GM21381 (cell line): ENCODE results near the gene PHF21B.
"Not testable (repeated sequence)": the region's sequence is repeated elsewhere in the genome, so short reads cannot be mapped to it uniquely, and the experiment has no call there.

Experiments used
- ATAC-seq: cut with Tn5 transposase; IDR thresholded peaks from one replicate; pipeline ENCODE4 v1.9.1; 2021; ENCODE audit warnings: mild to moderate bottlenecking, moderate library complexity; ENCODE audit not compliant: unreplicated experiment

The PHF21B gene

GRCh38 chr22:44921766-44922165, 88.0 kb downstream of the PHF21B start:
- ATAC-seq = not testable (repeated sequence)

DNA sequence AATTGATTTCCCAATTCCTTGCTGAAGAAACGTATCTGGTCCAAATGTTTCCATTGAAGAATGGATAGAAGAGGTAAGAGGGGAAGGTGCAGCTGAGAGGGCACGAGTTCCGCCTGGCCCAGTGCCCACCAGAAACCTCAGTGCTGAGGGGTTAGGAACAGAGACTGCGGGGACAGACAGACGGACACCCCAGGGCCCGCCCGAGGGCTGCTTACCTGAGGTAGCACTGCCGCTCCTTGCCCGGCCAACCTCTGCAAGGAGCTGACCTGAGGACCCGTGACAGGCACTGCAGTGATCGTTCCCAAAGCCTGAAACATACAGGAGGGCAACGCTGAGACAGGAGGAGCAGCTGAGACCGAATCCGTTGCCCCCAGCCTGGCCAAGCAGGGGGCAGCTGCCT, 89.6 kb downstream of the PHF21B start:
- ATAC-seq = no peak

GRCh38 chr22:44919691-44920090, 90.1 kb downstream of the PHF21B start:
- ATAC-seq = no peak

GRCh38 chr22:44918925-44919392, 90.8 kb downstream of the PHF21B start:
- ATAC-seq = no peak

DNA sequence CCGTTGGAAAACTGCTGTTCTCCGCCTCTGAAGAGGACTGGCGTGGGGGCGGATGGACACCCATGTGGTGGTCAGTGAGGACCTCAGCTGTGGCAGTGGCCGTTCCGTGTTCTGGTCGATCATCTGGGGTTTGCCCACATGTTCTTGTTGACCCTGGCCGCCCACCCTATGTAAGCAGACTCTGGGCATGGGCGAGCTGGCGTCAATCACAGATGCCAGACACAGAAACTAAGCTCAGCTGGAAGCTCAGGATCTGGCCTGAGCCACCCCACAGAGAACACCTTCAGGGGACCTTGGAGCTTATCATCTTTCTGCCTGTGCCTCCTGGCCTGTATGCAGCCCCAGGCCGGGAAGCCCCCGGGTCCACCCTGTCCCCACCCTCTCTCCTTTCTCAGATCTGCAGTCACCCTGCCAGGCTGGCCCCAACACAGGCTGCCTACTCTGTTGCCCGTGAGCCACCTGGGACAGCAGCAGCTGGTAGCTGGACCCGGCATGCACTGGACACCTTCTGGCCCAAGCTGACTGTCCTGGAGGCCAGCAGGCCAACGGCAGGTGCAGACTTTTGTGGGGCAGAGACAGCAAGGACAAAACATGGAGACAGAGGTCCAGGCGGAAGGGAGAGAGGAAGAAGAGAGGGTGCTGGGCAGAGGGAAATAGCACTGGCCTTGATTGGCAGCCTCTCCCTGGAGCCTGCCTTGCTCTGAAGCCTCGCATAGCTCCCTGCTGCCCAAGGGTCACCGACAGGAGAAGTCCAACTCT, 91.5 kb downstream of the PHF21B start:
- ATAC-seq = no peak

GRCh38 chr22:44917372-44918165, 92.2 kb downstream of the PHF21B start:
- ATAC-seq = no peak

DNA sequence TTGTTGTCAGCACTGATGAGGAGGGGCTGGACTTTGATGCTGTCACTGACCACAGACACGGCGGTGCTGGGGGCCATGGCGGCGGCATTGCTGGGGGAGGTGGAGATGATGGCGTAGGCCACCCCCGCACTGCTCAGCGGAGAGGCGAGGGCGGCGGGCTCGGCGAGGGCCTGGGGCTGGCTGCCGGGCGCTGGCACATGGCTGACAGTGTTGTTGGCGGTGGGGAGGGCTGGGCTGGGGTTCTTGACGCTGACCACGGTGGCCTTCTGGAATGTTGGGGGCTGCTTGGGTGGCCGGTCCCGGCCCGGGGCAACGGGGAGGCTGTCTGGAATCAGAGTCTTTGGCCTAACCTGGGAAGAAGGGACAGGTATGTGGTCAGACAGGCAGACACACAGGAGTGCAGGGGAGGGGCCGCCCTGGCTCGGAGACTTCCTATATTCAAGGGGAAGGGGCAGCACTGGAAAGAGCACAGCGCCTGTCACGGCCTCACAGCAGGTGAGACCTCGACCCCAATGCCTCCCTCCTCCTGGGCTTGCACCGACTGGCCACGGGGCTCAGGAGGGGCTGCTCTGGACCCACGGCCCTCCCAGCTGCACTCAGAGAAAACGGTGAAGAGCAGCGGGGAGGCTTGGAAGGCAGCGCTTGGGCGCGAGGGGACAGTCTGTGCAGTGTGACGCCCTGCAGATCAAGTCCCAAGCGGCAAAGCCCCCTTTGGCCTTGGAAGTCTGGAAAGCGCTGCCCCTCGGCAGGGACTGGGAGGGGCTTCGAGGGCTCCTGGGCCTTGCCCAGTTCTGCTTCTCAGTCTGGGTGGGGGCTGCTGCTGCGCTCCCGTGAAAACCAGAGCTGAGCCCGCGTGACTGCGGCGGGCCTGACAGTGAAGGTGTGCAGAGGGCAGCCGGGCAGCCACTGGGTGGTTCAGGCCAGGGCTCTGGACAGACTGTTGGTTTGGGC, 93.2 kb downstream of the PHF21B start:
- no peak for ATAC-seq

DNA sequence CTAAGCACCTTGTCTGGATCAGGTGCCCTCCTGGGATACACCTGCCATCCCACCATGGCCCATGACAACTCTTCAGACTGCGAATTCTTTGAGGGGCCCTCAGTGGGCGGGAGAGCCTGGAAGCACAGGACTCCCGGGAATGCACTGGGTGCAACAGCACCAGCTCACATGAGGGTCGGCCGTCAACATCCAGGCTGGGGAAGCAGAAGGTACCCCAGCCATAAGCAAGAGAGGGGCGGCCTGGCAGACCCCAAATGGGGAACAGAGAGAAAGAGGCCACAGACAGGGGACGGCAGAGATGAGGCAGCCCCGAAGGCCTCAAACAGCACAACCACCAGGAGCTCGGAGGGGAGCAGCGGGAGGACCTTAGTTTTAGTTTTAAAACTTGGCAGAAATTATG, 94.4 kb downstream of the PHF21B start:
- ATAC-seq = no peak

DNA sequence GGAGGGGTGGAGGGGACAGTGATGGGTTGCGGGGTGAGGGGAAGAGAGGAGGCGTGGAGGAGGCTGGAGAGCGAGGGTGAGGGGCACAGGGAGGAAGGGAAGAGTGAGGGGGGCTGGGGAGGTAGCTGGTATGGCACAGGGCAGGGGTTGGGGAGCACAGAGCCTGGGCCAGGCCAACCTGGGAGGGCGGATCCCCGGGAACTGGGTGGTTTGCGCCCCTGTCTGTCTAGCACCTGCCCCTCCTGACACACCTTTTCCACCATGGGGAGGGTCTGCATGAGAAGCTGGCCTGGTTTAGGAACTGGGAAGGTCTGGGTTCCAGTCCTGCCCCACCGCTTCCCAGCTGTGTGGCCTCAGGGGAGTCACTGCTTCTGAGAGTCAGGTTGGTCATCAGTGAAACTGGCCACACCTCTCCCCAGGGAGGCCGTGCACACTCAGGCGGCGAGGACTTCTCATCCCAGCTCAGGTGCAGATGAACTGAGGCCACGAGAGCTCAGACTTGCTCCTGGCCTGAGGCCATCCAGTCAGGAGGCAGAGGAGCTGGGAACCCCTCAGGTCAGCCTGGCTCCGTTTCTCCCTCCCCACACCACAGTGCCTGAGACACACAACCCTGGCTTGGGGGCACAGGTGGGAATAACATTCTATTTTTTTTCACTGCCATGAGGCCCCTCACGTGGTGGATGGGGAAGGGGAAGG, 95.6 kb downstream of the PHF21B start:
- no peak for ATAC-seq

GRCh38 chr22:44913198-44913983, 96.4 kb downstream of the PHF21B start:
- ATAC-seq = no peak

GRCh38 chr22:44909241-44909640, 100.6 kb downstream of the PHF21B start:
- no peak for ATAC-seq

DNA sequence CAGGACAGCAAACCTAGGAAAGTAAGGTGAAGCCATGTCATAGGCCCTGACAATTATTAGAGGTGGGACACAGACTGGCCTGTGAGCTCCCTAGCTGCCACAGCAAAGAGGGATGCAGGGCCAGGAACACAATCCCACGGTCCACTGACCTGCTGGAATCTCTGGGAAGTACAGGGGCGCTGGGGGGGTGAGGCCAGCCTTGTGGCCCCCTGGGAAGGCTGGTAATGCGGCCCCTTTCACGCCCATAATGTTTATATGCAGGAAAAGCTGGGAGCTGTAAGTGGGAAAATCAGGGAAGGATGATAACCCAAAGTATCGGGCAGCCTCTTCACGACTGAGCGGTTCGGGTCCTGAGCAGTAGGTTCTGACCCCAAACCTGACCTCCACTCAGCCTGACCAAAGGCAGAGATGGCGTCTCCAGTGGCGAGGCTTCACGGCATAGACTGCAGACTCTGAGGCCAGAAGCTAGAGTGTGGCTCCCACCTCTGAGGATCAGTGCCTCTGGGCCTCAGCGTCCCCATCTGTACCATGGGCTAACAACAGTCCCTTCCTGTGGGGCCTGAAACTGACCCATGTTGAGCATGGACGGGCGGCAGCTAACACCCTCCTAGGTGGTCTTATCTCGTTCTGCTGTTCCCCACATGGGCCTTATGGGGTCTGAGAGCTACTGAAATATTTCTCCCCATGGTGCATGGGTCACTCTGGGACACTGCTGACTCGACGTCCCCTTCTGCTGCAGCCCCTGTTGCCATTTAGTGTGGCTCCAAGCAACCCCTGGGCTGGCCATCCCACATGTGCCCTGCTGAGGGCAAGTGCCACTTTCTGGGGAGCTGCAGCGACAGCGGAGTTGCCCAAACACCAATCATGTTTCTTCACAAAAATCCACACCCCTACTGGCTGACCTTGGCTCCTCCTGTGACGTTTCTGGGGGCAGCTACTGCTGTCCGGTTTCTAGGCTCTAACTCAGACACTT, 101.8 kb downstream of the PHF21B start:
- ATAC-seq = no peak

DNA sequence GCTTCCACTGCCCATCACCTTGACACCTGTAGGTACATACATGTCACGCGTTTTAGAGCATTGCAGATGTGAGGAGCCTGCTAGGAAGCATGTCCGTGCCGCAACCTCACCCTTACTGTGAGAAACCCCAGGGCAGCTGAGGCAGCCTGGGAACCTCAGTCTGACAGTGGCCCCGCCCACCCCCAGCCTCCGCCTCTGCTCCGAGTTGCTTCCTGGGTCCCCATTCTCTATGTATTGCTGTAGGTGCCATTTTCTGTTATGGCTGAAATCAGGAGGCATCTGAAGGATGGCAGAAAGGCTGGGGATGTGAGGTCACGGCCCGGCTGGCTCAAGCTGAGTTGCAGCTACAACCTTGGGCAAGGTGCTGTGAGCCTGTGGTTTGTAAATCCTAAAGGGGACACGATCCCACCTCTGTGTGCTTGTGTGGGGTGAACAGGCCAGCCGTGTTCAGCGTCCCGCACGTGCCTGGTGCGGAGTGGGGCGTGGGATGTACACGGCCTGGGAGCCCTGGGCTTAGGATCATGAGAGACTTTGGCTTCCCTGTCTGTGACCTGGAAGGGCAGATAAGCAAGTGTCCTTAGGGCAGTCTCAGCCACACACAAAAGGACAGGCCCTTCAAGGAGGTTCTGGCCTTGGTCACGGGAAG, 102.7 kb downstream of the PHF21B start:
- ATAC-seq = no peak

DNA sequence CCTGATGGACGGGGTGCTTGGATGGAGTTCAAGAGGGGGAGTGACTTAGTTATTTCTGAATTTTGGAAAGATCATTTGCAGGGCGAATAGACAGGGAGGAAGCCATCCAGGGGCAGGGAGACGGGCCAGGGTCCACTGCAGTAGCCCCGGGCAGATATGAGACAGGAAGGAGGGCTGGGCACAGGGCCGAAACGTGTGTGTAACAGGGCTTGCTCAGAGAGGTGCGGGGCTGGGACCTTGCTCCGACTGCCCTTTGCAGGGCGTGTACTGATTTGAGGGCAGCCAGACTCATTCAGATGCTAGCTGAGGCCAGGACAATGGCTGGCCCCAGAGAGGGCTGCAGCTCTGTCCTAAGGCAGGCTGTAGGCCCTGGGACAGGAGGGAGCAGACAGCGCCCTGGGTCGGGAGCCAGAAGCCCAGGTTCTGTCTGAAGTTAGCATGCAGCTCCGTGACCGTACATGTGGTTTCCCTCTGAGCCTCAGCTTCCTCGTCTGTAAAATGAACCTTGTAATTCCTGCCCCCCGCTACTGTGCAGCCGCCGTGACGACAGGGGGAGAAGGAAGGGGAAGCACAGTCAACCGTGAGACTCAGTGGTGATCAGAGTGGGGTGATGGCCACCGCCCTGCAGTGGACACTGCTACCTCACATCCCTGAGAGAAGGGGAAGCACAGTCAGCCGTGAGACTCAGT, 103.4 kb downstream of the PHF21B start:
- ATAC-seq = no peak

DNA sequence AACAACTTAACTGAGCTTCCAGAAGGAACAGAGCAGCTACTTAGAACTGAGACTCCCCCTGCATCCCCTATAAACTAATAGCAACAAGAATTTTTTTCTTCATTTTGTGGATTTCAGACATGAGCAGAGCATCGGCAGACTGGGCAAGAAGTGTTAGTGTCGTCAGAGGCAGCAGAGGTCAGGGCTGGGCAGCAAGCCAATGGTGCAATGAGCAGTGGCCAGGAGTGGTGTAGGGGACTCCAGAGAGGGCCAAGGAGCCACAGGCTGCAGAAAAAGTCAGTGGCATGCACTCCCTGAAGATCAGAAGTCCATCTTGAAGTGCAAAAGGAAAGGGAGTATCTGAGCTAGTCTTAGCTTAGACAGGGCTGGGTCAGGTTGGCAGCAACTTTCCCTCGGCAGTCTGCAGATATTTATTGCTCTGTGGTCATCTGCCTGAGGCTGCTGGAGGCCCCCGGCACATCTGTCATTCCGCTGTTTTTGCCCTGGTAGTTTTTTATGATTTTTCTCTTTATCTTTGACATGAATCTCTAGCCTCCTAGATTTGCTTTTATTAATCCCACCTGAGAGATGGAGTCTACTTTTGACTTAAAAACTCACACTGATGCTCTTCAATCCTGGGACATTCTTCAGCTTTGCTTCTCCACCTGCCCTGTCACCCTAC, 105.2 kb downstream of the PHF21B start:
- not testable (repeated sequence) for ATAC-seq

GRCh38 chr22:44903164-44903563, 106.6 kb downstream of the PHF21B start:
- not testable (repeated sequence) for ATAC-seq

GRCh38 chr22:44901301-44901700, 108.5 kb downstream of the PHF21B start:
- no peak for ATAC-seq
